NCI-H82 (cell line): ENCODE data around the gene PROCA1.
"Not testable (repeated sequence)": the region's sequence is repeated elsewhere in the genome, so short reads cannot be mapped to it uniquely, and the experiment has no call there.

ENCODE experiments used
- DNase-seq: peaks from one replicate; lab custom pipeline; 2025; lab: John Stamatoyannopoulos, UW

The PROCA1 gene

DNA sequence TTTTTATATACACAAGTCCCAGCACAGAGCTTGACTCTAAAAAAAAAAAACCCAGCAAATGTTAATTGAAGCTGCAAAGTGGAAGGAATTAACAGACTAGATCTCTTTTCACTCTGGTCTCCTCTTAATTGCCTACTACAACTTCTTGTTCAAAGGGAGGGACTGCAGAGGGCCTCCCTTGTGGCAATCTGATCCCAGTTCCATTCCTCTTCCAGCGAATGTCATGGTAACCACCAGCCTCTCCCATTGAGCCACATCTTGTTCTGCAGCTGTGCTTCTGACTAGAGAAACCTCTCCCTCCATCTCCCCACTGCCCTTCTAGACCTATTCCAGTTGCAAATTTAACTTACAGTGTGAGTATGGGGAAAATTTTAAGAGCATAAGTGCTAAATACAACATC is 43.8 kb downstream of the PROCA1 start:
- DNase-seq: no peak

DNA sequence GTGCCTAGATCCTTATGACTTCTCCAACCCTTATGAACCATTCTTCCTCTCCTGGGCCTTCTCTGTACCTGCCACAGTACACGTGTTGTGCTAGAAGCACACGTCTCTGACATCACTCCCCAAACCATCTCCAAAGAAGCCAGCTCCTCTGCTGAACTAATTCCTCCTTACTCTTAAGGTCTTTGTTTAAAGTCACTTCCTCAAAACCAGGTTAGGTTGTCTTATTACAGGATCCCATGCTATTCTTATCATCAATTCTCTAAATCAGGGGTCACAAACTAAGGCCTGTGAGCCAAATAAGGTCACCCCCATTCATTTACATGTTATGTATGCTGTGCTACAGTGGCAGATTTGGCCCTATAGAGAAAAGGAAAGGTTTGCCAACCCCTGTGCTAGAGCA is 45.7 kb downstream of the PROCA1 start:
- no peak for DNase-seq

DNA sequence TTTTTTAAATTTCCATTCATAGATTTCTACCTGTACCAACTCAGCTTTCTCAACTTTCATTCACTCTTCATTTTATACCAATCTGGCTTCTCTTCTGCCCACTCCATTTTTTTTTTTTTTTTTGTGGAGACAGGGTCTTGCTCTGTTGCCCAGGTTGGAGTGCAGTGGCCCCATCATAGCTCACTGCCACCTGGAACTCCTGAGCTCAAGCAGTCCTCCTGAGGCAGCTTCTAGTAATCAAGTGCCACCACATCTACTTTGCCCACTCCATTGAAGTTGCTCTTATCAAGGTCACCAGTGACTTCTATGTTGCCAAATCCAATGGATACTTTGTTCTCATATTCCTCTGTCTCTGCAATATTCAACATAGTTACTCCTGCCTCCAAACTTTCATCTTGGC is 48.0 kb downstream of the PROCA1 start:
- DNase-seq: no peak

DNA sequence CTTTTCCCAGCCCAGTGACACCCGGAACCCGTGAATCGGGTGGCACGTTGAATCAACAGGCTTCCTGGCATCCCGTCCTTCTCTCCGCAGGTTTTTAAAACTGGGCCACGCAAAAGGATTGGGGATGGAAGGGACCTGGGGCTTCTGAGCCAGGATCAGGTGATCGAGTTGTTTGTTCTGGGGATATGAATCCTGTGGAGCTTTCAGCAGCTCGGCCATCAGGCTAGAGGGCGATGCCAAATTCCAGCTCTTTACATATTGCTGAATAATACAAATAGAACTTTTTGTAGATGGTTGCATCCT is 49.2 kb downstream of the PROCA1 start:
- peak; percentile 69 for DNase-seq

DNA sequence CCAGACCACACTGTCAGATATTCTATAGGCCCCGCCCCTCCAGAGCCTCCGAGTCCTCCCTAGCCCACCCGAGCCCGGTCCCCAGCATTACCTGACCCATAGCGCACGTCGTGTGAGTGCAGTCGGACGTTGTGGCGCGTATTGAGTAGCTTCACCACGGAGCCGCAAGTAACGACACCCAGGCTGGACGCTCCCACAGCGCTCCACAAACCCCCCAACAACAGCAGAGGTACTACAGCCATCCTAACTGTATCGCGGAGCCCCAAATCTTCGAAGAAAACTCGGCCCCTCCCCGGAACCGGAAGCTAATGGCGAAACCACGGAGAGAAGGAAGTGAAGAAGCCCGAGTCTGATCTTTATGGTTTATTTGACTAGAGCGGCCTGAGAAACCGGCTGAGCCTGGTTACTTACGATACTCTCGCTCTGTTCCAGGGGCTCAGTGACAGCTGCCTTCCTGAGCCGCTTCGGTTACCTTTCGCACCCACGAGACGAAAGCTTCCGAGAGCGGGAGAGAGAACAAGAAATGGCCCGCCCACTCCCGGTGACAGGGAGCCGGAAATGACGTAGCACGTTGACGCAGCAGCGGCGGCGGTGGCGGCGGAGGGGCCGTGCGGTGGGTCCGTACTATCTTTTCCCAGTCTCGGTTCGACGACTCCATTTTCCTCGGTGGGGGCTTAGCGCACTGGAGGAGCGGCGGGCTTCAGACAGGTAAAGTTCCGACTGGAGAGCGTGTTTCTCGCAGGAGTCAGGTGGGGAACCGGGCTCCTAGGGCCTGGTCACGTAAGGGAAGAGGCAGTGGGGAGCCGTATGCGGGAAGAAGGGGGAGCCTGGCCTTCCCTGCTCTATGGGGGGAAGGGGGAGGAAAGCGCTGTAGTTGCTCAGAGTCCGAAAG is 49.8 kb downstream of the PROCA1 start, which contains the start of the genes SDF2 and SUPT6H:
TSS of gene SDF2 (minus strand) at position 272 of the 892 bp plus-strand sequence. CDS start at position 242, 30 bp downstream.
TSS of gene SUPT6H (plus strand) at position 571 of the 892 bp plus-strand sequence. CDS start 11,197 bp downstream, outside the sequence.
- peak; percentile 94 for DNase-seq

DNA sequence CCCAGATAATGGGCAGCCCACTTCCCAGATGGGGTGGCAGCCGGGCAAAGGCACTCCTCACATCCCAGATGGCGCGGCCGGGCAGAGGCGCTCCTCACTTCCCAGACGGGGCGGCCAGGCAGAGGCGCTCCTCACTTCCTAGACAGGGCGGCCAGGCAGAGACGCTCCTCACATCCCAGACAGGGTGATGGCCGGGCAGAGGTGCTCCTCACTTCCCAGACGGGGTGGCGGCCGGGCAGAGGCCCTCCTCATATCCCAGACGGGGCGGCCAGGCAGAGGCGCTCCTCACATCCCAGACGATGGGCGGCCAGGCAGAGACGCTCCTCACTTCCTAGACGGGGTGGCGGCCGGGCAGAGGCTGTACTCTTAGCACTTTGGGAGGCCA is 52.2 kb downstream of the PROCA1 start:
- not testable (repeated sequence) for DNase-seq

DNA sequence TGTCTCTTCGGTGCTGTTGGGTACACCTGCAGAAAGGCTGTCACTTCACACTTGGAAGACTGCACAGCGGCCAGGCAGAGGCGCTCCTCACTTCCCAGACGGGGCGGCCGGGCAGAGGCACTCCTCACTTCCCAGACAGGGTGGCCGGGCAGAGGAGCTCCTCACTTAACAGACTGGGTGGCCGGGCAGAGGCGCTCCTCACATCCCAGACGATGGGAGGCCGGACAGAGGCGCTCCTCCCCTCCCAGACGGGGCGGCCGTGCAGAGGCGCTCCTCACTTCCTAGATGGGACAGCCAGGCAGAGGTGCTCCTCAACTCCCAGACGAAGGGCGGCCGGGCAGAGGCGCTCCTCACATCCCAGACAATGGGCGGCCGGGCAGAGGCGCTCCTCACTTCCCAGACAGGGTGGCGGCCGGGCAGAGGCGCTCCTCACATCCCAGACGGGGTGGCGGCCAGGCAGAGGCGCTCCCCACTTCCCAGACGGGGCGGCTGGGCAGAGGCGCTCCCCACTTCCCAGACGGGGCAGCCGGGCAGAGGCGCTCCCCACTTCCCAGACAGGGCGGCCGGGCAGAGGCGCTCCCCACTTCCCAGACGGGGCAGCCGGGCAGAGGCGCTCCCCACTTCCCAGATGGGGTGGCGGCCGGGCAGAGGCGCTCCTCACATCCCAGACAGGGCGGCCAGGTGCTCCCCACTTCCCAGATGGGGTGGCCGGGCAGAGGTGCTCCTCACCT is 52.8 kb downstream of the PROCA1 start:
- not testable (repeated sequence) for DNase-seq

DNA sequence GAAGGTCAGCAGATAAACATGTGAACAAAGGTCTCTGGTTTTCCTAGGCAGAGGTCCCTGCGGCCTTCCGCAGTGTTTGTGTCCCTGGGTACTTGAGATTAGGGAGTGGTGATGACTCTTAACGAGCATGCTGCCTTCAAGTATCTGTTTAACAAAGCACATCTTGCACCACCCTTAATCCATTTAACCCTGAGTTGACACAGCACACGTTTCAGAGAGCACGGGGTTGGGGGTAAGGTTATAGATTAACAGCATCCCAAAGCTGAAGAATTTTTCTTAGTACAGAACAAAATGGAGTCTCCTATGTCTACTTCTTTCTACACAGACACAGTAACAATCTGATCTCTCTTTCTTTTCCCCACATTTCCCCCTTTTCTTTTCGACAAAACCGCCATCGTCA is 53.3 kb downstream of the PROCA1 start:
- not testable (repeated sequence) for DNase-seq

DNA sequence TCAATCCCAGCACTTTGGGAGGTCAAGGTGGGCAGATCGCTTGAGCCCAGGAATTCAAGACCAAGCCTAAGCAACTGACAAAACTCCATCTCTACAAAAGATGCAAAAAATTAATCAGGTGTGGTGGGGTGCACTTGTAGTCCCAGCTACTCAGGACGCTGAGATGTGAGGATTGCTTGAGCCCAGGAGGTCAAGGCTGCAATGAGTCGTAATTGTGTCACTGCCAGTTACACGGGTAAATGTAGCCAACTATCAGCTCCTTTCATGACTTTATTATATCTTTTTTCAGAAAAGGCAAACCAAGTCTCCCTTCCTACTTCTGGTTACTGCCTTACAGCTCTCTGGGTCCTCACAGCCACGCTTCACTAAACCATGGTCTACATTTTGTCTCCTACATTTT is 53.9 kb downstream of the PROCA1 start:
- no peak for DNase-seq

DNA sequence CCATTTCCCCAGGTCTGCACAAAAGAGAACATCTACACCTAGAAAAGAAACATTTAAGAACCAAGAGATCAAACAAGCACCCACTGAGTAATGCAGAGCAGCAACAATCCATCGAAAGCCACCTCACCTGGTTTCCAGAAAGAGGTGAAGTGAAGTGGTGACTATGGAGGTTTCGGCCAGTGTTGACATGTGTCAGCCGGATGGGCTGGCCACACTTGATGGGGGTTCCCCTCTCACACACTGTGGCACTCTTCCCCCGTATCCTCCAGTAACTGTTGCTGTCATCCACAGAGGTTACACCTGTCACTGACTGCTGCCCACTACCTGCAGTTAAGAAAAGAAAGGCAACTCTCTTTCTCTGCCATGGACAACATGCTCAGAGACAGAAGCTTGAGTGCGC is 56.5 kb downstream of the PROCA1 start:
- DNase-seq: no peak
